Measurements from ENCODE around the gene SLC22A17.
A peak's percentile ranks its signal among the peaks of the same experiment; 100 is the strongest.

Gene SLC22A17

GRCh38 chr14:23361320-23361719, 8.6 kb upstream of the SLC22A17 start:
- no peak for FAIRE-seq

- FAIRE-seq, result no peak
Measured at GRCh38 chr14:23360496-23360895, 7.8 kb upstream of the SLC22A17 start.

GRCh38 chr14:23359722-23360447, 7.2 kb upstream of the SLC22A17 start:
- FAIRE-seq, result no peak

GRCh38 chr14:23359167-23359626, 6.5 kb upstream of the SLC22A17 start:
- FAIRE-seq, result no peak

- FAIRE-seq, result no peak
Measured at GRCh38 chr14:23358553-23359166, 6.0 kb upstream of the SLC22A17 start.

- peak; percentile 6 for FAIRE-seq
Measured at GRCh38 chr14:23358042-23358441, 5.4 kb upstream of the SLC22A17 start.

- FAIRE-seq, result no peak
Measured at GRCh38 chr14:23357261-23357660, 4.6 kb upstream of the SLC22A17 start.

GRCh38 chr14:23356662-23357061, 4.0 kb upstream of the SLC22A17 start:
- no peak for FAIRE-seq

GRCh38 chr14:23355871-23356435, 3.3 kb upstream of the SLC22A17 start:
- FAIRE-seq, result no peak

- FAIRE-seq, result no peak
Measured at GRCh38 chr14:23354990-23355389, 2.3 kb upstream of the SLC22A17 start.

- FAIRE-seq, result no peak
Measured at GRCh38 chr14:23353433-23353780, 720 bp upstream of the SLC22A17 start.

- no peak for FAIRE-seq
Measured at GRCh38 chr14:23351681-23352505, 794 bp downstream of the SLC22A17 start.

GRCh38 chr14:23349156-23349845, 3.4 kb downstream of the SLC22A17 start:
- no peak for FAIRE-seq

- no peak for FAIRE-seq
Measured at GRCh38 chr14:23348297-23348655, 4.4 kb downstream of the SLC22A17 start.

- FAIRE-seq, result no peak
Measured at GRCh38 chr14:23347406-23348296, 5.0 kb downstream of the SLC22A17 start.

GRCh38 chr14:23346693-23347405, 5.8 kb downstream of the SLC22A17 start:
- FAIRE-seq, result no peak

- no peak for FAIRE-seq
Measured at GRCh38 chr14:23345987-23346692, 6.5 kb downstream of the SLC22A17 start.

GRCh38 chr14:23344481-23344880, 8.2 kb downstream of the SLC22A17 start:
- no peak for FAIRE-seq

- FAIRE-seq, result no peak
Measured at GRCh38 chr14:23339506-23340268, 13.0 kb downstream of the SLC22A17 start.

- FAIRE-seq, result no peak
Measured at GRCh38 chr14:23335623-23336022, 17.1 kb downstream of the SLC22A17 start.
